HG03095 (cell line): Measurements from ENCODE around the gene C16orf95.
"Not testable (repeated sequence)": the region's sequence is repeated elsewhere in the genome, so short reads cannot be mapped to it uniquely, and the experiment has no call there.

Experiments used
- ATAC-seq: cut with Tn5 transposase; IDR thresholded peaks from one replicate; pipeline ENCODE4 v1.9.1; 2021; ENCODE audit warnings: moderate library complexity; ENCODE audit not compliant: unreplicated experiment

Gene C16orf95

DNA sequence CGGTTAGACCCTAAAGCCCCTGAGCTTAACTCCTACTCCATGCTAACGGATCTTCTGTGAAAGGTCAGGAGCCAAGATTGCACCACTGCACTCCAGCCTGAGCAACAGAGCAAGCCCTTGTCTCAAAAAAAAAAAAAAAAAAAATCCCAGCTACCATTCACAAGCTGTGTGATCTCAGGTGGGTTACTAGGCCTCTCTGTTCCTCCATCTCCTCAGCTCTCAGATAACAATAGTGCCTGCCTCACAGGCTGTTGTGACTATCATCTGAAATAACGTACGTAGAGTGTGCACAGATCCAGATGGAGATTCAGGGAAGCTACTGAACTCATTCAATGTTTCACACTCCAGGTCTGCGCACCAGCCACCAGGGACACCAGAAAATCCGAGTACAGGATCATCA, 57.8 kb downstream of the C16orf95 start:
- no peak for ATAC-seq

DNA sequence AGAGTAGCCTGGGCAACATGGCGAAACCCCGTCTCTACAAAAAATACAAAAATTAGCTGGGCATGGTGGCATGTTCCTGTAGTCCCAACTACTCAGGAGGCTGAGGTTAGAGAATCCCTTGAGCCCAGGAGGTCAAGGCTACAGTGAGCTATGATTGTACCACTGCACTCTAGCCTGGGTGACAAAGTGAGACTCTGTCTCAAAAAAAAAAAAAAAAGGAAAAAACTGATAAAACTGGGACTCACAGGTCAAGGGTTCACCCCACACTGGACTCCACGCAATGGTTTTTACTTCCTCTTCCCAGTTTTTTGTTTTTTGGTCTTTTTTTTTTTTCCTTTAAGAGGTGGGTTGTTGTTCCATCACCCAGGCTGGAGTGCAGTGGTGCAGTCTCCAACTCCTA, 58.5 kb downstream of the C16orf95 start:
- not testable (repeated sequence) for ATAC-seq

DNA sequence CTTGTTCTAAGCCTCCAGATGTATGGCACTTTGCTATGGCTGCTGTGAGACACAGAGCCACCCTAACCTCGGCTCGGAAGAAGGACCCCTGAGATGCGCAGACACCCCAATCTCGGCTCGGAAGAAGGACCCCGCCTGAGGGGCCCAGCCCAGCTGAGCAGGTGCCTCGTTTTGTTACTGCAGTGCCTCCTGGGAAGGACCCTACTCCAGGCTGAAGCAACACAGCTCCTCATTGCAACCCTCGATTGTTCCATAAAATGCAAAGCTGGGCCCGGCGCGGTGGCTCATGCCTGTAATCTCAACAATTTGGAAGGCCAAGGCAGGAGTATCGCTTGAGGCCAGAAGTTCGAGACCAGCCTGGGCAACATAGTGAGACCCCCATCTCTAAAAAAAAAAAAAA, 61.3 kb downstream of the C16orf95 start:
- ATAC-seq, result no peak

DNA sequence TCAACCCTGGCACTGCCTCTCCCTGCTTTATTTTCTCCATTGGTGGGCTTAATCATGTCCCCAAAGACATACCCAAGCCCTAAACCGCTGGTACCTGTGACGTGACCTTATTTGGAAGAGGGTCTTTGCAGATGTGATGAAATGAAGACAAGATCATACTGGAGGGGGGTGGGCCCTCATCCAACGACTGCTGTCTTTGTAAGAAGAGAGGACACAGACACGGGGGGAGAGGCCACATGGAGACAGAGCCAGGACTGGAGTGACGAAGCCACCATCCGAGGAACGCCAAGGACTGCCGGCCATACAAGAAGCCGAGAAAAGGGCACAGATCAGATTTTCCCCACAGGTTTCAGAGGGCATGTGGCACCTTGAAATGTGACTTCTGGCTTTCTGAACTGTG, 62.5 kb downstream of the C16orf95 start:
- no peak for ATAC-seq

DNA sequence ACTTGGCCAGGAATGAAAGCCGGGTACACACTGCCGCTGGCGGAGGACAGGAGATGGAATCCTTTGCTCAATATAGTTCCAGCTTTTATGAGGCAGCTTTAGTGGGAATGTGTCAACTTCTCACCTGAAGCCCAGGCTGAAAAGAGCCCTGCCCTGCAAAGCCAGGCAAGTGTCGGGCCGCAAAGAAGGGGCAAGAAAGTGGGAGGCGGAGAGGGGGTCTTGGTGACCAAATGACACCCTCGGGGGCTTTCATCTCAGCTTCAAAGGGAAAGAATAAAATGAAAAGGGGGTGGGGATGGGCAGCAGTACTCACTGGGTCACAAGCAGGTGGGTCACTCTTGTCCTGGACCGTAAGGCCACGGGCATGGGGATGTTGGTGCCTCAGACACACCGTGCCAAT, 62.9 kb downstream of the C16orf95 start:
- no peak for ATAC-seq

DNA sequence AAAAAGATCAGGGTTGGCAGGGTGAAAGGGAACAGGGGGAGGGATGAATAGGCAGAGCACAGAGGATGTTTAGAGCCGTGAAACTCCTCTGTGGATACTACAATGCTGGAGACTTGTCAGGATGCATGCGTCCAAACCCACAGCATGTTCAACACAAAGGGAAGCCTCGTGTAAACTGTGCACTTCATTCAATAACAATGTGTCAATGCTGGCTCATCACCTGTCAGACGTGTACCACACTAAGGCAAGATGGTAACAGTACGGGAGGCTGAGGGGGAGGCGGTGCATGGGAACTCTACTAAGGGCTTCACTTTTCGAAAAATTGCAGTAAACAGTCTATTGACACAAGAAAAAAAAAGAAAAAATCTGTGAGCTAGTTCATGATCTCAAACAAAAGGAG, 63.7 kb downstream of the C16orf95 start:
- ATAC-seq, result no peak
